ENCODE measurements around the gene B3GNT8. TPM values are rescaled to one million over a fixed set of nuclear protein-coding genes. Genes with fewer than 3 reads are reported as not detected.

B3GNT8 gene
- total and polyA plus RNA-seq, 2 of the 8 experiments (the other 6 are each of a cell fraction or from before 2014, with no cell fraction given): 0.67 to 0.86 TPM

- no peaks in the 10 kb centered on the region for H3K23me2 ChIP-seq (ENCODE audit: low read depth, low read length)
- H3K79me1 ChIP-seq (ENCODE audit: low read depth, low read length): no peaks in the 10 kb centered on the region
- FAIRE-seq: no peak
- H4K91ac ChIP-seq (replicated peaks; ENCODE audit: insufficient read length, low read length): no peak overlapping the region
- no peak overlapping the region for H2BK12ac ChIP-seq (ENCODE audit: low read depth, low read length)
- no peak overlapping the region for H3K9ac ChIP-seq (replicated peaks in 1 of 4; ENCODE audit: extremely low read depth in 1 of 4, low read depth in 3 of 4, low read length in 3 of 4)
- CTCF ChIA-PET (ENCODE audit: partially characterized antibody): no interaction called here
- H2AK5ac ChIP-seq (ENCODE audit: low read depth, low read length): no peak overlapping the region
- no peak overlapping the region for H3K56ac ChIP-seq (replicated peaks; ENCODE audit: insufficient read length, low read depth, low read length)
- no peak overlapping the region for H4K5ac ChIP-seq (ENCODE audit: insufficient read length, low read depth, low read length)
- no peak overlapping the region for H4K8ac ChIP-seq (ENCODE audit: extremely low read depth, insufficient read depth, low read length)
- no peaks in the 10 kb centered on the region for H3K9me3 ChIP-seq (ENCODE audit: insufficient read depth in 2 of 2, low read depth in 1 of 2, low read length in 1 of 2)
- WGBS, 2 experiments (ENCODE audit: extremely low coverage in 1 of 2, insufficient coverage in 1 of 2, insufficient read length in 1 of 2, insufficient replicate concordance in 2 of 2, low coverage in 1 of 2, low lambda C conversion rate in 2 of 2, missing lambda C conversion rate in 1 of 2): 97% methylated on average over 9 of the region's 9 CpGs; no CpG with 5 or more reads in 1 of the 2 experiments
- no peak overlapping the region for H3K23ac ChIP-seq (ENCODE audit: insufficient read length)
- no peak overlapping the region for H3K4me3 ChIP-seq (ENCODE audit: extremely low read depth in 1 of 4, insufficient read depth in 2 of 4, low read depth in 3 of 4, low read length in 4 of 4)
- H2BK5ac ChIP-seq (ENCODE audit: low read depth, low read length): no peak overlapping the region; the same call in 1 of the 2 replicates
- H3K18ac ChIP-seq (ENCODE audit: extremely low read depth, low read length): no peak overlapping the region
- no peak overlapping the region for H3K4me2 ChIP-seq (ENCODE audit: insufficient read depth in 1 of 2, low read depth in 2 of 2, low read length in 2 of 2)
- H3K79me2 ChIP-seq (ENCODE audit: control insufficient read depth in 1 of 2, insufficient read depth in 2 of 2, low read length in 2 of 2): no peaks in the 10 kb centered on the region
- H2BK15ac ChIP-seq (ENCODE audit: low read length): no peak overlapping the region
- H3K4ac ChIP-seq (replicated peaks; ENCODE audit: insufficient read length, low read depth, low read length): no peak overlapping the region
- H2BK20ac ChIP-seq (ENCODE audit: low read length): no peak overlapping the region
- H2BK120ac ChIP-seq (replicated peaks; ENCODE audit: low read depth, low read length): no peak overlapping the region
- POLR2A ChIA-PET (ENCODE audit: partially characterized antibody): interaction anchor here (0.8 to 1.8 kb wide), 3 partner anchors 16 to 25 kb away, joined by 3 to 4 read pairs (median 4); partner anchors contain the start of gene DMAC2
- no peak overlapping the region for H2AFZ ChIP-seq (ENCODE audit: low read length)
- H3K14ac ChIP-seq (ENCODE audit: insufficient read length): no peak overlapping the region
- DNase-seq (ENCODE audit: low read depth in 1 of 2, low spot score in 2 of 2): no peak
- H3K27me3 ChIP-seq (replicated peaks in 1 of 4; ENCODE audit: control insufficient read depth in 3 of 4, extremely low read depth in 1 of 4, insufficient read depth in 3 of 4, low read length in 3 of 4): no peaks in the 10 kb centered on the region; a peak in 1 of 7 replicates
- peaks cover 2 to 10% (median 6%) of the 10 kb centered on the region in 4 experiments; a peak in 5 of 8 replicates for H3K36me3 ChIP-seq (ENCODE audit: control insufficient read depth in 2 of 4, insufficient read depth in 4 of 4, low read length in 3 of 4)
- no peaks in the 10 kb centered on the region for H3K4me1 ChIP-seq (replicated peaks in 1 of 4; ENCODE audit: control insufficient read depth in 3 of 4, insufficient read depth in 4 of 4, low read length in 3 of 4)
- peaks cover 0 to under 1% of the 10 kb centered on the region in 2 experiments for H4K20me1 ChIP-seq (replicated peaks in 1 of 2; ENCODE audit: control insufficient read depth in 1 of 2, insufficient read depth in 2 of 2, low read length in 2 of 2)
- H3K27ac ChIP-seq (ENCODE audit: low read depth, low read length): no peak overlapping the region
- TF ChIP-seq BRCA1 (IDR thresholded peaks at IDR 0.05; ENCODE audit: low read depth, low read length) (no peak), EGR1 (IDR thresholded peaks at IDR 0.05; ENCODE audit: borderline replicate concordance, low read depth, low read length) (no peak), ZNF274 (IDR thresholded peaks at IDR 0.05; ENCODE audit: borderline replicate concordance, extremely low read depth, low read length) (no peak)
Observed at GRCh38 chr19:41414461-41414860, 12.7 kb downstream of the B3GNT8 start.

Measured in H1 (cell line).